HG02970 (cell line): ENCODE measurements around the gene TDRKH.
"Not testable (repeated sequence)": the region's sequence is repeated elsewhere in the genome, so short reads cannot be mapped to it uniquely, and the experiment has no call there.

Source experiments
- ATAC-seq: cut with Tn5 transposase; IDR thresholded peaks from one replicate; pipeline ENCODE4 v1.9.1; 2021; ENCODE audit warnings: mild to moderate bottlenecking, moderate library complexity, moderate number of reproducible peaks; ENCODE audit not compliant: unreplicated experiment, low FRiP score

TDRKH gene

GRCh38 chr1:151768351-151769066 is 21.8 kb downstream of the TDRKH start:
- not testable (repeated sequence) for ATAC-seq

GRCh38 chr1:151763990-151764389 is 26.3 kb downstream of the TDRKH start:
- no peak for ATAC-seq

GRCh38 chr1:151762941-151763921 is 27.1 kb downstream of the TDRKH start, which contains the start of gene MRPL9:
TSS of gene MRPL9 (minus strand) at chr1:151763496. CDS start at chr1:151763479, 17 bp downstream.
- ATAC-seq, result peak; percentile 80

GRCh38 chr1:151760597-151761385 is 29.5 kb downstream of the TDRKH start:
- no peak for ATAC-seq

GRCh38 chr1:151759241-151759640 is 31.1 kb downstream of the TDRKH start:
- no peak for ATAC-seq

- no peak for ATAC-seq
These were observed 34.0 kb downstream of the TDRKH start for GRCh38 chr1:151756291-151756690.

GRCh38 chr1:151741516-151741915 is 48.8 kb downstream of the TDRKH start:
- ATAC-seq, result no peak

GRCh38 chr1:151739590-151740355 is 50.5 kb downstream of the TDRKH start:
- no peak for ATAC-seq

- ATAC-seq, result no peak
These were observed 52.8 kb downstream of the TDRKH start for GRCh38 chr1:151737479-151737878.

GRCh38 chr1:151737026-151737425 is 53.3 kb downstream of the TDRKH start:
- no peak for ATAC-seq

- ATAC-seq, result not testable (repeated sequence)
These were observed 56.3 kb downstream of the TDRKH start for GRCh38 chr1:151733995-151734394.

- ATAC-seq, result no peak
These were observed 57.2 kb downstream of the TDRKH start for GRCh38 chr1:151733126-151733525.

GRCh38 chr1:151729966-151730291 is 60.4 kb downstream of the TDRKH start:
- ATAC-seq, result no peak

GRCh38 chr1:151729157-151729965 is 60.9 kb downstream of the TDRKH start:
- ATAC-seq, result no peak

- ATAC-seq, result no peak
These were observed 61.9 kb downstream of the TDRKH start for GRCh38 chr1:151728151-151729054.

GRCh38 chr1:151723726-151724370 is 66.5 kb downstream of the TDRKH start:
- ATAC-seq, result no peak
